Activated naive CD8-positive, alpha-beta T cell treated with anti-CD3 and anti-CD28 coated beads for 36 hours (primary cell): Measurements from ENCODE around the gene CPEB4. TPM values are rescaled to one million over a fixed set of nuclear protein-coding genes. Genes with fewer than 3 reads are reported as not detected.

Experiments
- total RNA-seq, 2 experiments: library from RNA; stranded (reverse); gene quantifications; one replicate each; pipeline ENCODE4 v1.2.3, GENCODE V29; 2021

Gene CPEB4
- total RNA-seq, 2 experiments from 2014 or later: 7.4 to 8.4 TPM

Other genes starting within 250 kb of the CPEB4 start
- gene C5orf47, start 100.8 kb downstream of the CPEB4 start, total RNA-seq: not detected
- gene NSG2, start 157.4 kb downstream of the CPEB4 start, total RNA-seq: not detected